GM12878 (cell line): ENCODE results near the gene VCAN. TPM values are rescaled to one million over a fixed set of nuclear protein-coding genes. Genes with fewer than 3 reads are reported as not detected.

Experiments
- ATAC-seq: fragments of 200-7000 bp; cut with Tn5 transposase; 3 replicates; pipeline ENCODE4 v1.9.1; 2020; ENCODE audit warnings: mild to moderate bottlenecking, moderate library complexity
- BruUV-seq: library from RNA; stranded (reverse); fragments of 400-500 nt; replicated peaks from 2 replicates; lab custom pipeline; 2021; lab: Mats Ljungman, UMichigan
- CTCF ChIA-PET: fragments of 300-600 bp; sonication (Branson Sonifier 250); formaldehyde crosslinking; extraction: SDS; loops from one replicate; lab custom pipeline; 2021; ENCODE audit warnings: inconsistent platforms; lab: Yijun Ruan, JAX
- POLR2A ChIA-PET: fragments of 350-600 bp; formaldehyde crosslinking; extraction: SDS; loops from one replicate; lab custom pipeline; 2021; ENCODE audit warnings: inconsistent platforms; lab: Charles Lee
- RAD21 ChIA-PET: fragments of 300-600 bp; sonication (Branson Sonifier 250); formaldehyde crosslinking; loops from one replicate; lab custom pipeline; 2023; ENCODE audit warnings: antibody characterized with exemption; ENCODE audit not compliant: unreplicated experiment; lab: Charles Lee
- SMC1A ChIA-PET: fragments of 300-600 bp; sonication (Branson Sonifier 250); formaldehyde crosslinking; loops from one replicate; lab custom pipeline; 2023; ENCODE audit not compliant: unreplicated experiment, uncharacterized antibody; lab: Charles Lee
- DNase-seq: peaks from one replicate; pipeline ENCODE4 v3.0.0-alpha.2; 2011; ENCODE audit warnings: low read depth, low spot score
- FAIRE-seq: peaks from 3 replicates; lab custom pipeline; 2011; peaks lifted over from hg19 to GRCh38; lab: Jason Lieb, UNC
- H2AFZ ChIP-seq: 2 replicates; pipeline ENCODE4 v1.6.0; 2011; ENCODE audit warnings: low read depth, low read length, control low read depth; ENCODE audit not compliant: control insufficient read depth
- H3K27ac ChIP-seq: 2 replicates; pipeline ENCODE4 v1.5.1; 2011; ENCODE audit warnings: control low read depth; ENCODE audit not compliant: control insufficient read depth, insufficient read depth
- H3K27me3 ChIP-seq, 2 experiments: replicated peaks in 1 of 2; 2 replicates each; pipeline versions ENCODE4 v1.6.0 to v1.6.1; 2011; ENCODE audit warnings: low read length in 1 of 2; ENCODE audit not compliant: control insufficient read depth in 2 of 2, insufficient read depth in 2 of 2
- H3K36me3 ChIP-seq, 2 experiments: 2 replicates each; pipeline ENCODE4 v1.5.1; 2011; ENCODE audit warnings: low read length in 1 of 2; ENCODE audit not compliant: control insufficient read depth in 2 of 2, insufficient read depth in 2 of 2
- H3K4me1 ChIP-seq: 2 replicates; pipeline ENCODE4 v1.6.1; 2011; ENCODE audit warnings: mild to moderate bottlenecking, low read length, moderate library complexity, mixed read lengths; ENCODE audit not compliant: control insufficient read depth, insufficient read depth
- H3K4me2 ChIP-seq: 2 replicates; pipeline ENCODE4 v1.6.0; 2011; ENCODE audit warnings: control low read depth; ENCODE audit not compliant: control insufficient read depth, insufficient read depth
- H3K4me3 ChIP-seq: fragments of 200-600 bp; sonication (generic); 2 replicates; pipeline ENCODE4 v1.5.1; 2016
- H3K79me2 ChIP-seq: 2 replicates; pipeline ENCODE4 v1.6.0; 2011; ENCODE audit warnings: low read length; ENCODE audit not compliant: control insufficient read depth, insufficient read depth
- H3K9ac ChIP-seq: 2 replicates; pipeline ENCODE4 v1.8.0; 2011; ENCODE audit warnings: low read length, control low read depth, mixed read lengths; ENCODE audit not compliant: control insufficient read depth, insufficient read depth
- H3K9me3 ChIP-seq: replicated peaks from 3 replicates; pipeline ENCODE4 v1.5.1; 2011; ENCODE audit warnings: mild to moderate bottlenecking, low read length; ENCODE audit not compliant: control insufficient read depth, insufficient read depth
- H4K20me1 ChIP-seq: 2 replicates; pipeline ENCODE4 v1.6.0; 2011; ENCODE audit not compliant: control insufficient read depth, insufficient read depth
- ATF3 ChIP-seq: IDR thresholded peaks from 2 replicates; pipeline ENCODE4 v1.6.1; 2011; ENCODE audit warnings: low read depth, mild to moderate bottlenecking, low read length, moderate library complexity, borderline replicate concordance; ENCODE audit errors: extremely low read depth
- WGBS: methylation state at CpG from one replicate; pipeline ENCODE4 v1.1.6; 2016; ENCODE audit warnings: low lambda C conversion rate; ENCODE audit not compliant: insufficient replicate concordance, insufficient coverage; ENCODE audit errors: missing lambda C conversion rate; 5-methylcytosine and 5-hydroxymethylcytosine counted together
- in situ Hi-C: fragments of 300-500 bp; cut with MboI; formaldehyde crosslinking; loops from 9 replicates; pipeline ENCODE4 v1.14.3; 2018; ENCODE audit warnings: mixed read lengths
- intact Hi-C: fragments of 100-400 bp; cut with micrococcal nuclease; formaldehyde crosslinking; loops from one replicate; pipeline ENCODE4 v1.14.2; 2022; ENCODE audit not compliant: unreplicated experiment
- polyA plus RNA-seq, 11 experiments: library from polyadenylated mRNA; depleted of rRNA in 4 of 11; unstranded in 6 of 11; stranded (reverse) in 5 of 11; fragments of >200 nt; fragmentation: Nextera tagmentation in 4 of 11; fragmentation: Illumina TruSeq in 1 of 11; extraction: Ambion mirVana in 4 of 11; extraction: Trizol in 1 of 11; gene quantifications; 1 replicate in 1 of 11; 2 replicates in 10 of 11; pipeline versions ENCODE4 v1.2.1 to v1.2.3, GENCODE V29; 2011 to 2016; ENCODE audit warnings: inconsistent platforms in 2 of 11, missing spikeins in 2 of 11, low read depth in 1 of 11
- total RNA-seq, 4 experiments: library from RNA; depleted of rRNA in 3 of 4; stranded (reverse); fragments of >200 nt in 3 of 4; fragmentation: Illumina TruSeq in 1 of 4; extraction: Trizol in 1 of 4; gene quantifications; 2 replicates each; pipeline versions ENCODE4 v1.2.1 to v1.2.3, GENCODE V29; 2013 to 2021
- TF ChIP-seq, protein P1 (sequence below): IDR thresholded peaks from 2 replicates; pipeline ENCODE4 v1.6.1; 2012; ENCODE audit warnings: improper control_type of control experiment, low read depth, low read length; ENCODE audit not compliant: insufficient replicate concordance
- TF ChIP-seq, protein P2 (sequence below): IDR thresholded peaks from 2 replicates; pipeline ENCODE4 v1.6.1; 2011; ENCODE audit warnings: borderline replicate concordance, low read depth, mild to moderate bottlenecking, moderate library complexity, low read length; ENCODE audit not compliant: insufficient read depth, poor library complexity, severe bottlenecking

Gene VCAN
- total and polyA plus RNA-seq, 10 of the 15 experiments (the other 5 are each of a cell fraction or from before 2014, with no cell fraction given): 1.2 to 15.2 (median 4.5) TPM

DNA sequence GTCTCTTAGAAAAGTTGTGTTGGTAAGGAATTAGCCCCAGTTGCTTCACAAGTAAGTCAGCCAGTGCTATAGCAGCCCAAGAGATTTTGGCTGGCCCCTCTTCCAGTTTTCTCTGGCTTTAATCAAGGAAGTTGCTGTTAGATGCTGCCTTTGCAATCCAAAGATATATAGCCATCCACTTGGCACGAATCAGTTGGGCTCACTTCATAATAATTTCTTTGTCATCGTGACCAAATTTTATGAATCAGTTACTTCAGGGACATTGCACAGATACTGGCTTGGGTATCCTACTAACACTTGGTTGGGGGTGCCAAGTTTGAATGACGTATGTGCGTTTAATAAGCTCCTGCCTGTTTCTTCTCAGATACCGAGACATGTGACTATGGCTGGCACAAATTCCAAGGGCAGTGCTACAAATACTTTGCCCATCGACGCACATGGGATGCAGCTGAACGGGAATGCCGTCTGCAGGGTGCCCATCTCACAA lies 81.5 kb downstream of the VCAN start:
- no peak overlapping the region for H3K27ac ChIP-seq
- BruUV-seq: no TSS peak
- in situ Hi-C loops: no loop called here
- no peak overlapping the region for H3K9ac ChIP-seq
- DNase-seq: no peak
- ChIA-PET POLR2A (no interaction called here), CTCF (interaction anchor here (1.3 kb wide), 1 partner anchor 10 kb away, joined by 4 read pairs; no protein-coding TSS in a partner anchor)
- WGBS: 76% methylated on average over 9 of the region's 9 CpGs
- ATAC-seq: no peak
- no peaks in the 10 kb centered on the region for H4K20me1 ChIP-seq
- no peaks in the 10 kb centered on the region for H3K36me3 ChIP-seq
- intact Hi-C loops: loop anchor here (10.0 kb wide), 1 partner anchor 768 kb away; no protein-coding TSS in a partner anchor
- H2AFZ ChIP-seq: no peak overlapping the region
- H3K9me3 ChIP-seq: no peaks in the 10 kb centered on the region
- H3K4me3 ChIP-seq: no peak overlapping the region
- H3K27me3 ChIP-seq: no peaks in the 10 kb centered on the region
- no peaks in the 10 kb centered on the region for H3K79me2 ChIP-seq
- H3K4me2 ChIP-seq: no peak overlapping the region
- TF ChIP-seq, protein P1, sequence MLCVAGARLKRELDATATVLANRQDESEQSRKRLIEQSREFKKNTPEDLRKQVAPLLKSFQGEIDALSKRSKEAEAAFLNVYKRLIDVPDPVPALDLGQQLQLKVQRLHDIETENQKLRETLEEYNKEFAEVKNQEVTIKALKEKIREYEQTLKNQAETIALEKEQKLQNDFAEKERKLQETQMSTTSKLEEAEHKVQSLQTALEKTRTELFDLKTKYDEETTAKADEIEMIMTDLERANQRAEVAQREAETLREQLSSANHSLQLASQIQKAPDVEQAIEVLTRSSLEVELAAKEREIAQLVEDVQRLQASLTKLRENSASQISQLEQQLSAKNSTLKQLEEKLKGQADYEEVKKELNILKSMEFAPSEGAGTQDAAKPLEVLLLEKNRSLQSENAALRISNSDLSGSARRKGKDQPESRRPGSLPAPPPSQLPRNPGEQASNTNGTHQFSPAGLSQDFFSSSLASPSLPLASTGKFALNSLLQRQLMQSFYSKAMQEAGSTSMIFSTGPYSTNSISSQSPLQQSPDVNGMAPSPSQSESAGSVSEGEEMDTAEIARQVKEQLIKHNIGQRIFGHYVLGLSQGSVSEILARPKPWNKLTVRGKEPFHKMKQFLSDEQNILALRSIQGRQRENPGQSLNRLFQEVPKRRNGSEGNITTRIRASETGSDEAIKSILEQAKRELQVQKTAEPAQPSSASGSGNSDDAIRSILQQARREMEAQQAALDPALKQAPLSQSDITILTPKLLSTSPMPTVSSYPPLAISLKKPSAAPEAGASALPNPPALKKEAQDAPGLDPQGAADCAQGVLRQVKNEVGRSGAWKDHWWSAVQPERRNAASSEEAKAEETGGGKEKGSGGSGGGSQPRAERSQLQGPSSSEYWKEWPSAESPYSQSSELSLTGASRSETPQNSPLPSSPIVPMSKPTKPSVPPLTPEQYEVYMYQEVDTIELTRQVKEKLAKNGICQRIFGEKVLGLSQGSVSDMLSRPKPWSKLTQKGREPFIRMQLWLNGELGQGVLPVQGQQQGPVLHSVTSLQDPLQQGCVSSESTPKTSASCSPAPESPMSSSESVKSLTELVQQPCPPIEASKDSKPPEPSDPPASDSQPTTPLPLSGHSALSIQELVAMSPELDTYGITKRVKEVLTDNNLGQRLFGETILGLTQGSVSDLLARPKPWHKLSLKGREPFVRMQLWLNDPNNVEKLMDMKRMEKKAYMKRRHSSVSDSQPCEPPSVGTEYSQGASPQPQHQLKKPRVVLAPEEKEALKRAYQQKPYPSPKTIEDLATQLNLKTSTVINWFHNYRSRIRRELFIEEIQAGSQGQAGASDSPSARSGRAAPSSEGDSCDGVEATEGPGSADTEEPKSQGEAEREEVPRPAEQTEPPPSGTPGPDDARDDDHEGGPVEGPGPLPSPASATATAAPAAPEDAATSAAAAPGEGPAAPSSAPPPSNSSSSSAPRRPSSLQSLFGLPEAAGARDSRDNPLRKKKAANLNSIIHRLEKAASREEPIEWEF: no peak
- no peak for TF ChIP-seq ATF3
- TF ChIP-seq, protein P2, sequence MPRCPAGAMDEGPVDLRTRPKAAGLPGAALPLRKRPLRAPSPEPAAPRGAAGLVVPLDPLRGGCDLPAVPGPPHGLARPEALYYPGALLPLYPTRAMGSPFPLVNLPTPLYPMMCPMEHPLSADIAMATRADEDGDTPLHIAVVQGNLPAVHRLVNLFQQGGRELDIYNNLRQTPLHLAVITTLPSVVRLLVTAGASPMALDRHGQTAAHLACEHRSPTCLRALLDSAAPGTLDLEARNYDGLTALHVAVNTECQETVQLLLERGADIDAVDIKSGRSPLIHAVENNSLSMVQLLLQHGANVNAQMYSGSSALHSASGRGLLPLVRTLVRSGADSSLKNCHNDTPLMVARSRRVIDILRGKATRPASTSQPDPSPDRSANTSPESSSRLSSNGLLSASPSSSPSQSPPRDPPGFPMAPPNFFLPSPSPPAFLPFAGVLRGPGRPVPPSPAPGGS: peak; percentile 33
- TF ChIP-seq, all 136 proteins: peak for 1
- RAD21 ChIA-PET: no interaction called here
- FAIRE-seq: no peak
- SMC1A ChIA-PET: no interaction called here
- H3K4me1 ChIP-seq: no peaks in the 10 kb centered on the region; the same call in 1 of the 2 replicates
